NCI-H2081 (cell line): ENCODE measurements around the gene DENND10.
"Not testable (repeated sequence)": the region's sequence is repeated elsewhere in the genome, so short reads cannot be mapped to it uniquely, and the experiment has no call there.

Experiments used
- DNase-seq, 2 experiments: peaks; one replicate each; lab custom pipeline; 2025; lab: John Stamatoyannopoulos, UW

Gene DENND10

GRCh38 chr10:119098576-119098975, 5.3 kb upstream of the DENND10 start:
- no peak for DNase-seq

- DNase-seq, result no peak
Observed at GRCh38 chr10:119100434-119101238, 3.3 kb upstream of the DENND10 start.

- DNase-seq, result peak in 1 of 2 experiments; percentile 1
Observed at GRCh38 chr10:119101366-119102098, 2.4 kb upstream of the DENND10 start.

GRCh38 chr10:119103241-119103902, 541 bp upstream of the DENND10 start:
- no peak for DNase-seq

GRCh38 chr10:119104654-119105015, 722 bp downstream of the DENND10 start:
- no peak for DNase-seq

GRCh38 chr10:119105155-119105554, 1.2 kb downstream of the DENND10 start:
- no peak for DNase-seq

GRCh38 chr10:119105899-119106298, 2.0 kb downstream of the DENND10 start:
- not testable (repeated sequence) for DNase-seq

GRCh38 chr10:119107106-119107505, 3.2 kb downstream of the DENND10 start:
- DNase-seq, result not testable (repeated sequence)

GRCh38 chr10:119107771-119108170, 3.9 kb downstream of the DENND10 start:
- DNase-seq, result not testable (repeated sequence)

GRCh38 chr10:119112056-119112455, 8.1 kb downstream of the DENND10 start:
- DNase-seq, result no peak

GRCh38 chr10:119113751-119114732, 10.1 kb downstream of the DENND10 start:
- DNase-seq, result no peak

GRCh38 chr10:119115926-119116325, 12.0 kb downstream of the DENND10 start:
- no peak for DNase-seq

- no peak for DNase-seq
Observed at GRCh38 chr10:119116326-119116951, 12.5 kb downstream of the DENND10 start.

GRCh38 chr10:119118231-119118630, 14.3 kb downstream of the DENND10 start:
- DNase-seq, result no peak

GRCh38 chr10:119119400-119119799, 15.5 kb downstream of the DENND10 start:
- DNase-seq, result no peak

- DNase-seq, result no peak
Observed at GRCh38 chr10:119120413-119120867, 16.5 kb downstream of the DENND10 start.

- DNase-seq, result no peak
Observed at GRCh38 chr10:119120875-119121274, 17.0 kb downstream of the DENND10 start.

GRCh38 chr10:119125942-119126341, 22.0 kb downstream of the DENND10 start:
- DNase-seq, result no peak

GRCh38 chr10:119129721-119130120, 25.8 kb downstream of the DENND10 start:
- no peak for DNase-seq

- DNase-seq, result no peak
Observed at GRCh38 chr10:119131512-119132240, 27.8 kb downstream of the DENND10 start.
